Thymus (tissue), 11 donors: Measurements from ENCODE around the gene SART3. TPM values are rescaled to one million over a fixed set of nuclear protein-coding genes. Genes with fewer than 3 reads are reported as not detected.

Experiments
- DNase-seq, 9 donors: peaks; one replicate each; pipeline ENCODE4 v3.0.0-alpha.2; 2013; ENCODE audit warnings: low spot score in 9 of 9, low read depth in 6 of 9, missing footprints in 1 of 9
- H3K27ac ChIP-seq, 2 donors: one replicate each; pipeline ENCODE4 v1.5.1; 2013; ENCODE audit warnings: control low read depth in 1 of 2, low read depth in 1 of 2, low read length in 1 of 2, mild to moderate bottlenecking in 1 of 2, moderate library complexity in 1 of 2
- H3K27me3 ChIP-seq, 2 donors: one replicate each; pipeline ENCODE4 v1.5.1; 2013; ENCODE audit warnings: low read length in 1 of 2; ENCODE audit not compliant: control insufficient read depth in 2 of 2, insufficient read depth in 1 of 2
- H3K36me3 ChIP-seq, 2 donors: one replicate each; pipeline ENCODE4 v1.5.1; 2013; ENCODE audit warnings: low read length in 1 of 2, mild to moderate bottlenecking in 1 of 2, moderate library complexity in 1 of 2; ENCODE audit not compliant: control insufficient read depth in 2 of 2, insufficient read depth in 2 of 2
- H3K4me1 ChIP-seq, 2 donors: one replicate each; pipeline ENCODE4 v1.5.1; 2013; ENCODE audit warnings: low read length in 2 of 2; ENCODE audit not compliant: control insufficient read depth in 2 of 2, insufficient read depth in 2 of 2
- H3K4me3 ChIP-seq, 2 donors: one replicate each; pipeline ENCODE4 v1.5.1; 2013; ENCODE audit warnings: low read length in 2 of 2, control low read depth in 1 of 2, mild to moderate bottlenecking in 1 of 2
- H3K9me3 ChIP-seq, 2 donors: one replicate each; pipeline ENCODE4 v1.5.1; 2013; ENCODE audit warnings: low read length in 1 of 2, mild to moderate bottlenecking in 1 of 2; ENCODE audit not compliant: control insufficient read depth in 2 of 2, insufficient read depth in 1 of 2
- whole genome bisulfite sequencing: extraction: QIAGEN DNeasy Blood & Tissue Kit; methylation state at CpG from one replicate; pipeline ENCODE4 v1.1.7; 2013; 5-methylcytosine and 5-hydroxymethylcytosine counted together
- polyA plus RNA-seq: library from polyadenylated mRNA; stranded (reverse); fragments of 200-250 nt; gene quantifications from one replicate; pipeline ENCODE4 v1.2.3, GENCODE V29; 2013
- total RNA-seq: library from RNA; stranded (reverse); fragments of 120-200 nt; gene quantifications from one replicate; pipeline ENCODE4 v1.2.4, GENCODE V29; 2013
- donor health status: healthy.

SART3 gene
- total and polyA plus RNA-seq, 2 donors = 21.0 to 45.2 TPM

- H3K9me3 ChIP-seq = no peaks in the 10 kb centered on the region
- no peak overlapping the region for H3K4me3 ChIP-seq
- WGBS = 78% methylated on average over 6 of the region's 6 CpGs
- no peaks in the 10 kb centered on the region for H3K36me3 ChIP-seq
- no peaks in the 10 kb centered on the region for H3K4me1 ChIP-seq
- H3K27me3 ChIP-seq = no peaks in the 10 kb centered on the region
- no peak for DNase-seq
- no peak overlapping the region for H3K27ac ChIP-seq
These were observed 81.5 kb downstream of the SART3 start for GRCh38 chr12:108479364-108480070.

GRCh38 chr12:108478611-108479206, 82.3 kb downstream of the SART3 start:
- no peak overlapping the region for H3K27ac ChIP-seq
- no peaks in the 10 kb centered on the region for H3K27me3 ChIP-seq
- H3K4me1 ChIP-seq = no peaks in the 10 kb centered on the region
- WGBS = 67% methylated on average over 8 of the region's 8 CpGs
- no peaks in the 10 kb centered on the region for H3K36me3 ChIP-seq
- H3K4me3 ChIP-seq = no peak overlapping the region
- no peaks in the 10 kb centered on the region for H3K9me3 ChIP-seq
- no peak for DNase-seq

DNA sequence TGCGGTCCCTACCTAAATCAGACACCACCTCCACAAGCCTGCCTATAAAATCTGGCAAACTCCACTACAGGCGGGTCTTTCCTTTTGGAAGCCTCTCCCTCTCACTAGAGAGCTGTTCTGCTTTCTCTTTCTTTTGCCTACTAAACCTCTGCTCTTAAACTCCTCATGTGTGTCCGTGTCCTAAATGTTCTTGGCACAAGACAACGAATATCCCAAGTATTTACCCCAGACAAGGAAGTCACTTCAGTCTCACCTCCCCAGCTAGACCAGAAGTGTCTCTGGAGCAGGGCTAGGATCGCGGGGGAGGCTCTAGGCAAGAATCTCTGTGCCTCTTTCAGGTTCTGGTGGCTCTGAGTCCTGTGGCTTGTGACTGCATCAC, 83.1 kb downstream of the SART3 start:
- Histone ChIP-seq H3K36me3 (no peaks in the 10 kb centered on the region), H3K4me1 (no peaks in the 10 kb centered on the region), H3K4me3 (no peak overlapping the region), H3K27me3 (no peaks in the 10 kb centered on the region), H3K9me3 (no peaks in the 10 kb centered on the region), H3K27ac (no peak overlapping the region)
- WGBS = 93% methylated on average over 6 of the region's 6 CpGs
- no peak for DNase-seq

DNA sequence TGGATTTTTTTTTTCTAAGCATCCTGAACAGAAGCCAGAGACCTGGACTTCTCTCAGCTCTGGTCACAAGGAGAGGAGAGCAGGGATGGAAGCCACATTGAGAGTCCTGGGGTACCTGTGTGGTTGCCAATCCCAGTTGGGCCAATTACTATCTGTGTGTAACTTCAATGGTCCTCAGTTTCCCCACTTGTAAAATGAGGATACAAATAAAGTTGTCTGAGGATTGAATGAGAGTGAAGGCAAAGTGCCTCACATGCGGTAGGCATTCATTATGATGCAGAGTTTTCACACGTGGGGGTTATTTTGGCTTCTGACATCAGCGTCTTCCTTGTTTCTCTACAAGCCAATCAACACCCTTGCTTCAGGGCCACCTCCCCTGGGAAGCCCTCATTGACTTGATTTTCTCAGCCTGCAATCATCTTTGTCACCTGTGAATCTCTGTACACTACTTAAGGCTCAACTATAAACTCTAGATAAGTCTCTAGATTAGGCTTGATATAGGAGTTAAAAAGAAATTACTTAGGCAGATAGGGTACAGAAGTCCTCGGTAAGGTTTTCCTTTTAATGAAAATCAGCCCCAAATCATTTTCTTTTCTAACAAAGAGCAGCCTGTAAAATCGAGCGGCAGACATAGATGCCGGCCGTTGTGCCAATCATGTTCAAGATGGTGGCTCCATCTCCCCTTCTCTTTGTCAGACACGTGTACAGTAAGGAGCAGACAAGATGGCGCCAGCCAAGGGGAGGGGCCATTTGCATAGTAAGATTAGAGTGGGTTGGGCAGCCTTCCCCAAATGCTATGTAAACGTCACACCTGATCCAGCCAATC, 83.7 kb downstream of the SART3 start:
- Histone ChIP-seq H3K27me3 (no peaks in the 10 kb centered on the region), H3K9me3 (no peaks in the 10 kb centered on the region), H3K27ac (no peak overlapping the region), H3K4me1 (no peaks in the 10 kb centered on the region), H3K4me3 (no peak overlapping the region), H3K36me3 (no peaks in the 10 kb centered on the region)
- WGBS = 88% methylated on average over 11 of the region's 11 CpGs
- DNase-seq = no peak

GRCh38 chr12:108475396-108475795, 85.6 kb downstream of the SART3 start:
- Histone ChIP-seq H3K36me3 (no peaks in the 10 kb centered on the region), H3K27ac (no peak overlapping the region), H3K9me3 (no peaks in the 10 kb centered on the region), H3K4me3 (no peak overlapping the region), H3K27me3 (no peaks in the 10 kb centered on the region), H3K4me1 (no peaks in the 10 kb centered on the region)
- 74% methylated on average over 2 of the region's 2 CpGs for WGBS
- no peak for DNase-seq

- Histone ChIP-seq H3K4me3 (no peak overlapping the region), H3K27ac (no peak overlapping the region), H3K4me1 (no peaks in the 10 kb centered on the region), H3K9me3 (no peaks in the 10 kb centered on the region), H3K36me3 (no peaks in the 10 kb centered on the region), H3K27me3 (no peaks in the 10 kb centered on the region)
- 83% methylated on average over 5 of the region's 5 CpGs for WGBS
- no peak for DNase-seq
These were observed 87.4 kb downstream of the SART3 start for GRCh38 chr12:108473400-108474055.

Other genes with a start within 250 kb of the SART3 start
- 4.4 TPM for gene CMKLR1, start 221.9 kb downstream of the SART3 start, total RNA-seq
- 4.5 TPM for gene CMKLR1, start 221.9 kb downstream of the SART3 start, polyA plus RNA-seq
- 3.7 TPM for gene FICD, start 45.9 kb downstream of the SART3 start, total RNA-seq
- 2.1 TPM for gene FICD, start 45.9 kb downstream of the SART3 start, polyA plus RNA-seq
- gene ISCU, start 1.4 kb upstream of the SART3 start, total RNA-seq = 125 TPM
- gene ISCU, start 1.4 kb upstream of the SART3 start, polyA plus RNA-seq = 248 TPM
- 5.3 TPM for gene TMEM119, start 36.9 kb upstream of the SART3 start, total RNA-seq
- 4.0 TPM for gene TMEM119, start 36.9 kb upstream of the SART3 start, polyA plus RNA-seq
- gene SELPLG, start 72.7 kb upstream of the SART3 start, total RNA-seq = 69.6 TPM
- gene SELPLG, start 72.7 kb upstream of the SART3 start, polyA plus RNA-seq = 28.0 TPM
- gene CORO1C, start 170.3 kb upstream of the SART3 start, total RNA-seq = 24.6 TPM
- 35.4 TPM for gene CORO1C, start 170.3 kb upstream of the SART3 start, polyA plus RNA-seq